Measurements from ENCODE around the gene NT5C2. TPM values are rescaled to one million over a fixed set of nuclear protein-coding genes. Genes with fewer than 3 reads are reported as not detected.

The NT5C2 gene
- total and polyA plus RNA-seq, 2 of the 4 experiments (the other 2 are of a cell fraction): 60.0 to 65.1 TPM

DNA sequence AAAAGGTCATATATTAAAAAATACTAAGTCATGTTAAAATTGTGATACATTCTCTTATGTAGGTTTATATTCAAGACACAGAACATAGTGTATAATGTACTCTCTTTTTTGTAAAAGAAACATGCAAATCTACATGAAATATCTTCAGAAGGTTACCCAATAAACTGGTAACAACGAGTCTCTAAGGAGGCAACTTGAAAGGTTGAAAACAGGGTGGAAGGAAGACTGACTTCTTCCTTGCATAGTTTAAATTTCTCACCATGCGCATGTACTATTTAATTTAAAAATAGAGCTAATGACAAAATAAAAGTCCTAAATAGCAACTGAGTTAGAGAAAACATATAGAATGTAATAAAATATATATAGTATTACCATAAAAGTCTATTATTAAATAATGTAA is 132.5 kb downstream of the NT5C2 start:
- CTCF ChIA-PET: interaction anchor here (1.4 kb wide), 1 partner anchor 143 kb away, joined by 3 read pairs; the partner anchor contains the start of gene CNNM2
- Histone ChIP-seq H2BK120ac (ENCODE audit: low read depth, low read length) (no peak overlapping the region), H2BK15ac (ENCODE audit: low read depth, low read length) (no peak overlapping the region), H3K9me3 (ENCODE audit: control insufficient read depth, insufficient read depth, low read length) (peaks cover 6% of the 10 kb centered on the region; the same call in 1 of the 2 replicates), H3K4me2 (ENCODE audit: low read depth, low read length) (no peak overlapping the region), H3K36me3 (ENCODE audit: control insufficient read depth, insufficient read depth, low read length) (peaks cover 7% of the 10 kb centered on the region), H3K18ac (ENCODE audit: low read depth, low read length) (no peak overlapping the region), H3K27ac (ENCODE audit: insufficient read depth, low read length) (no peak overlapping the region), H3K56ac (ENCODE audit: extremely low read depth, insufficient read depth, low read length) (no peak overlapping the region), H2AK9ac (replicated peaks; ENCODE audit: low read depth, low read length, poor library complexity) (no peak overlapping the region), H4K8ac (ENCODE audit: low read depth in 2 of 2, low read length in 2 of 2) (no peak overlapping the region), H2AFZ (replicated peaks; ENCODE audit: low read length, poor library complexity) (no peak overlapping the region), H3K4ac (ENCODE audit: low read depth, low read length) (no peak overlapping the region), H3K9ac (ENCODE audit: low read depth, low read length) (no peak overlapping the region), H3K4me1 (ENCODE audit: control insufficient read depth, insufficient read depth, low read length) (peaks cover 6% of the 10 kb centered on the region), H3K79me1 (ENCODE audit: low read depth in 1 of 2, low read length in 2 of 2) (peaks cover 5 to 36% of the 10 kb centered on the region in 2 experiments; a peak in 3 of 4 replicates), H3K9me1 (ENCODE audit: insufficient read depth, low read length) (peaks cover 11% of the 10 kb centered on the region), H4K5ac (ENCODE audit: low read depth, low read length) (no peak overlapping the region), H3K27me3 (ENCODE audit: control insufficient read depth, insufficient read depth, low read length) (no peaks in the 10 kb centered on the region), H2BK5ac (ENCODE audit: low read depth, low read length, poor library complexity, severe bottlenecking) (no peak overlapping the region), H4K20me1 (ENCODE audit: insufficient read depth, low read length) (no peaks in the 10 kb centered on the region), H3K4me3 (ENCODE audit: insufficient read depth, low read depth, low read length) (no peak overlapping the region), H2BK20ac (ENCODE audit: low read depth, low read length) (no peak overlapping the region), H3K14ac (replicated peaks; ENCODE audit: low read depth, low read length) (no peak overlapping the region), H3K23ac (ENCODE audit: low read depth, low read length) (no peak overlapping the region), H2AK5ac (ENCODE audit: low read depth, low read length) (no peak overlapping the region), H4K91ac (ENCODE audit: insufficient read depth, low read depth, low read length) (no peak overlapping the region)
- ATAC-seq (ENCODE audit: low read depth) (no peak), DNase-seq (no peak)
- POLR2A ChIA-PET (ENCODE audit: unreplicated experiment): no interaction called here
- BruUV-seq (replicated peaks): no TSS peak
- WGBS, 2 experiments (ENCODE audit: extremely low coverage in 2 of 2, insufficient read length in 1 of 2): no CpG with 5 or more reads among the region's 2 CpGs
- in situ Hi-C loops (cut with MboI; ENCODE audit: low sequenced_read_pairs) (loop anchor here (5.0 to 10.0 kb wide), 2 partner anchors 143 to 326 kb away; partner anchors contain the start of gene CNNM2), intact Hi-C loops (cut with micrococcal nuclease) (no loop called here), dilution Hi-C loops (cut with HindIII; ENCODE audit: low sequenced_read_pairs, unreplicated experiment) (no loop called here)
- TF ChIP-seq CTCF (conservative IDR thresholded peaks at IDR 0.05; ENCODE audit: low read depth, low read length) (no peak), SMC3 (IDR thresholded peaks at IDR 0.05; ENCODE audit: low read depth, low read length) (no peak), BHLHE40 (IDR thresholded peaks at IDR 0.05; ENCODE audit: low read depth, low read length) (no peak), USF2 (IDR thresholded peaks at IDR 0.05; ENCODE audit: low read depth, low read length) (no peak), MAZ (IDR thresholded peaks at IDR 0.05; ENCODE audit: borderline replicate concordance, low read depth, low read length) (no peak), RAD21 (IDR thresholded peaks at IDR 0.05; ENCODE audit: low read length) (no peak), RFX5 (IDR thresholded peaks at IDR 0.05; ENCODE audit: low read depth, low read length) (no peak), MAFK (IDR thresholded peaks at IDR 0.05; ENCODE audit: low read depth, low read length) (no peak), RCOR1 (IDR thresholded peaks at IDR 0.05; ENCODE audit: insufficient replicate concordance, low read length) (no peak), NFE2L2 (IDR thresholded peaks at IDR 0.05; ENCODE audit: low read depth, low read length) (no peak), ELK1 (IDR thresholded peaks at IDR 0.05; ENCODE audit: borderline replicate concordance, low read depth, low read length) (no peak), CEBPB (IDR thresholded peaks at IDR 0.05; ENCODE audit: low read depth, low read length) (no peak), CHD1 (IDR thresholded peaks at IDR 0.05; ENCODE audit: low read depth, low read length) (no peak), FOS (IDR thresholded peaks at IDR 0.05; ENCODE audit: low read depth, low read length) (no peak), MXI1 (IDR thresholded peaks at IDR 0.05; ENCODE audit: borderline replicate concordance, low read depth, low read length) (no peak), POLR2A (IDR thresholded peaks at IDR 0.05; ENCODE audit: low read depth, low read length) (no peak)

All from IMR-90 (cell line).